HCT116 (cell line): ENCODE measurements around the gene POP7. TPM values are rescaled to one million over a fixed set of nuclear protein-coding genes. Genes with fewer than 3 reads are reported as not detected.

Source experiments
- ATAC-seq: fragments of 200-7000 bp; cut with Tn5 transposase; 2 replicates; pipeline ENCODE4 v1.9.1; 2020; ENCODE audit warnings: mild to moderate bottlenecking, moderate library complexity
- BruUV-seq: library from RNA; stranded (reverse); fragments of 400-500 nt; replicated peaks from 2 replicates; lab custom pipeline; 2021; lab: Mats Ljungman, UMichigan
- CTCF ChIA-PET: fragments of 300-600 bp; sonication (Branson Sonifier 250); formaldehyde crosslinking; loops from one replicate; lab custom pipeline; 2021; ENCODE audit warnings: antibody characterized with exemption; lab: Charles Lee
- POLR2A ChIA-PET: fragments of 300-600, 350-600 bp; sonication (Branson Sonifier 250); formaldehyde crosslinking; loops from one replicate; lab custom pipeline; 2021; ENCODE audit warnings: antibody characterized with exemption; lab: Charles Lee
- RAD21 ChIA-PET, 2 experiments: fragments of 300-600 bp; sonication (Branson Sonifier 250); formaldehyde crosslinking; loops; one replicate each; lab custom pipeline; 2023; ENCODE audit warnings: low total read pairs in 2 of 2; ENCODE audit not compliant: uncharacterized antibody in 2 of 2, unreplicated experiment in 2 of 2, low non-redundant PET in 1 of 2; lab: Charles Lee
- DNase-seq: peaks from one replicate; pipeline ENCODE4 v3.0.0-alpha.2; 2010; ENCODE audit warnings: low read depth, low spot score
- H2AFZ ChIP-seq: fragments of 200-600 bp; shearing (Covaris generic), sonication (generic); 2 replicates; pipeline ENCODE4 v1.6.1; 2017; ENCODE audit warnings: low read depth, mixed run types, mixed read lengths, antibody characterized with exemption, low read length; ENCODE audit not compliant: poor library complexity, severe bottlenecking
- H3K27ac ChIP-seq: 2 replicates; pipeline ENCODE4 v1.5.1; 2012; ENCODE audit warnings: low read depth, low read length
- H3K27me3 ChIP-seq: fragments of 200-600 bp; sonication (generic); 2 replicates; pipeline ENCODE4 v1.6.1; 2016; ENCODE audit warnings: mixed run types, low read length, mixed read lengths; ENCODE audit not compliant: insufficient read depth
- H3K36me3 ChIP-seq, 2 experiments: fragments of 200-500 bp in 1 of 2; fragments of 200-600 bp in 1 of 2; sonication (Bioruptor generic) in 1 of 2; sonication (generic) in 1 of 2; 2 replicates each; pipeline versions ENCODE4 v1.5.1 to v1.6.1; 2014 to 2016; ENCODE audit warnings: low read length in 2 of 2, inconsistent platforms in 1 of 2, mixed read lengths in 1 of 2, mixed run types in 1 of 2; ENCODE audit not compliant: insufficient read depth in 2 of 2, control insufficient read depth in 1 of 2
- H3K4me1 ChIP-seq, 2 experiments: fragments of 200-600 bp in 1 of 2; sonication (generic) in 1 of 2; 2 replicates each; pipeline versions ENCODE4 v1.5.1 to v1.6.1; 2012 to 2017; ENCODE audit warnings: low read length in 2 of 2, inconsistent platforms in 1 of 2, mild to moderate bottlenecking in 1 of 2, mixed read lengths in 1 of 2, mixed run types in 1 of 2, moderate library complexity in 1 of 2; ENCODE audit not compliant: insufficient read depth in 2 of 2, control insufficient read depth in 1 of 2
- H3K4me2 ChIP-seq: fragments of 200-600 bp; sonication (generic); 2 replicates; pipeline ENCODE4 v1.6.1; 2017; ENCODE audit warnings: mixed run types, low read length, mixed read lengths
- H3K4me3 ChIP-seq, 2 experiments: fragments of 200-600 bp in 1 of 2; sonication (generic) in 1 of 2; replicated peaks in 1 of 2; 2 replicates each; pipeline ENCODE4 v1.5.1; 2011 to 2016; ENCODE audit warnings: low read length in 2 of 2, control low read depth in 1 of 2, low read depth in 1 of 2, mild to moderate bottlenecking in 1 of 2, mixed read lengths in 1 of 2, mixed run types in 1 of 2
- H3K79me2 ChIP-seq: fragments of 200-600 bp; sonication (generic); 2 replicates; pipeline ENCODE4 v1.6.1; 2017; ENCODE audit warnings: mild to moderate bottlenecking, mixed run types, low read length, moderate library complexity, mixed read lengths; ENCODE audit not compliant: insufficient read depth
- H3K9ac ChIP-seq: fragments of 200-600 bp; sonication (generic); 2 replicates; pipeline ENCODE4 v1.6.1; 2016; ENCODE audit warnings: low read length, mixed read lengths
- H3K9me2 ChIP-seq: fragments of 200-600 bp; sonication (generic), shearing (Covaris generic); 2 replicates; pipeline ENCODE4 v1.6.1; 2017; ENCODE audit warnings: mixed run types, mild to moderate bottlenecking, moderate library complexity; ENCODE audit not compliant: insufficient read depth
- H3K9me3 ChIP-seq, 2 experiments: fragments of 200-500 bp in 1 of 2; fragments of 200-600 bp in 1 of 2; sonication (Bioruptor generic) in 1 of 2; sonication (generic) in 1 of 2; 2 replicates each; pipeline ENCODE4 v1.6.1; 2014 to 2017; ENCODE audit warnings: low read length in 2 of 2, mixed read lengths in 2 of 2, inconsistent platforms in 1 of 2, low read depth in 1 of 2, mild to moderate bottlenecking in 1 of 2, mixed run types in 1 of 2, moderate library complexity in 1 of 2; ENCODE audit not compliant: control insufficient read depth in 1 of 2, insufficient read depth in 1 of 2
- H4K20me1 ChIP-seq: fragments of 200-600 bp; sonication (generic), shearing (Covaris generic); 2 replicates; pipeline ENCODE4 v1.6.1; 2017; ENCODE audit warnings: mixed run types, mild to moderate bottlenecking, moderate library complexity; ENCODE audit not compliant: insufficient read depth
- CBX3 ChIP-seq: IDR thresholded peaks from 2 replicates; pipeline ENCODE4 v1.6.1; 2012; ENCODE audit warnings: low read depth
- CEBPB ChIP-seq: IDR thresholded peaks from 2 replicates; pipeline ENCODE4 v1.6.1; 2012; ENCODE audit warnings: low read depth
- CTCF ChIP-seq, 3 experiments: fragments of 200-600 bp in 1 of 3; sonication (generic) in 1 of 3; IDR thresholded peaks in 2 of 3; conservative IDR thresholded peaks in 1 of 3; 2 replicates each; pipeline ENCODE4 v1.5.1; 2012 to 2017; ENCODE audit warnings: low read depth in 2 of 3, low read length in 2 of 3, antibody characterized with exemption in 1 of 3, borderline replicate concordance in 1 of 3, control low read depth in 1 of 3, mild to moderate bottlenecking in 1 of 3, mixed read lengths in 1 of 3, mixed run types in 1 of 3, moderate library complexity in 1 of 3; ENCODE audit not compliant: insufficient read depth in 1 of 3
- ELF1 ChIP-seq: IDR thresholded peaks from 2 replicates; pipeline ENCODE4 v1.6.1; 2012; ENCODE audit warnings: low read depth, borderline replicate concordance
- EZH2 ChIP-seq: fragments of 200-600 bp; sonication (generic); IDR thresholded peaks from 2 replicates; pipeline ENCODE4 v1.6.1; 2017; ENCODE audit warnings: antibody characterized with exemption, mixed run types
- JUND ChIP-seq: IDR thresholded peaks from 2 replicates; pipeline ENCODE4 v1.6.1; 2012
- POLR2AphosphoS5 ChIP-seq: IDR thresholded peaks from 2 replicates; pipeline ENCODE4 v1.6.1; 2011; ENCODE audit warnings: mild to moderate bottlenecking, low read depth, low read length, moderate library complexity
- REST ChIP-seq: IDR thresholded peaks from 2 replicates; pipeline ENCODE4 v1.6.1; 2012; ENCODE audit warnings: low read depth
- TCF7L2 ChIP-seq: IDR thresholded peaks from 2 replicates; pipeline ENCODE4 v1.7.0; 2011; ENCODE audit warnings: borderline replicate concordance, inconsistent platforms; ENCODE audit not compliant: insufficient read depth, insufficient read length; ENCODE audit errors: extremely low read depth
- ZNF274 ChIP-seq: fragments of 200-500 bp; sonication (Bioruptor generic); IDR thresholded peaks from 2 replicates; pipeline ENCODE4 v1.6.1; 2014; ENCODE audit warnings: mild to moderate bottlenecking, low read depth, low read length, inconsistent platforms
- intact Hi-C: fragments of 100-400 bp; cut with micrococcal nuclease; formaldehyde crosslinking; loops from 2 replicates; pipeline ENCODE4 v1.10.0; 2022
- total RNA-seq: library from RNA; stranded (reverse); gene quantifications from one replicate; pipeline ENCODE4 v1.2.1, GENCODE V29; 2021; ENCODE audit not compliant: unreplicated experiment
- TF ChIP-seq, protein P1 (sequence below): IDR thresholded peaks from 2 replicates; pipeline ENCODE4 v1.6.1; 2011; ENCODE audit warnings: mild to moderate bottlenecking, low read length, moderate library complexity; ENCODE audit not compliant: insufficient replicate concordance; ENCODE audit errors: extremely low read depth
- TF ChIP-seq, protein P2 (sequence below): IDR thresholded peaks from 2 replicates; pipeline ENCODE4 v1.6.1; 2012

Gene POP7
- total RNA-seq, 1 experiment from 2014 or later, result 67.5 TPM

DNA sequence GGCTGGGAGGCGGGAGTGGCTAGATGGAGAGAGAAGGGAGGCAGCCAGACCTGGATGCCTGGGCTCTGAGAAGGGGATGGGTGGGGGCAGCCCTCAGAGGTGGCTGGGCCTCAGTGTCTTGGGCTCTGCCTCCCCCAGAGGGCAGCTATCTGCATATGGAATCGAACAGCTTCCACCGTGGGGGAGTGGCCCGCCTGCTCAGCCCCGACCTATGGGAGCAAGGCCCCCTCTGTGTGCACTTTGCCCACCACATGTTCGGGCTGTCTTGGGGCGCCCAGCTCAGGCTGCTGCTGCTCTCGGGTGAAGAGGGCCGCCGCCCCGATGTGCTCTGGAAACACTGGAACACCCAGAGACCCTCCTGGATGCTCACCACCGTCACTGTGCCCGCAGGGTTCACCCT, 30.8 kb downstream of the POP7 start:
- no peaks in the 10 kb centered on the region for H3K27me3 ChIP-seq
- no peaks in the 10 kb centered on the region for H4K20me1 ChIP-seq
- ATAC-seq (no peak), DNase-seq (no peak)
- H3K36me3 ChIP-seq, result no peaks in the 10 kb centered on the region
- intact Hi-C loops, result no loop called here
- no peak overlapping the region for H3K4me3 ChIP-seq
- no peak overlapping the region for H3K4me2 ChIP-seq
- TF ChIP-seq TCF7L2, result no peak
- TF ChIP-seq ELF1, result no peak
- TF ChIP-seq CEBPB, result no peak
- TF ChIP-seq, protein P1, sequence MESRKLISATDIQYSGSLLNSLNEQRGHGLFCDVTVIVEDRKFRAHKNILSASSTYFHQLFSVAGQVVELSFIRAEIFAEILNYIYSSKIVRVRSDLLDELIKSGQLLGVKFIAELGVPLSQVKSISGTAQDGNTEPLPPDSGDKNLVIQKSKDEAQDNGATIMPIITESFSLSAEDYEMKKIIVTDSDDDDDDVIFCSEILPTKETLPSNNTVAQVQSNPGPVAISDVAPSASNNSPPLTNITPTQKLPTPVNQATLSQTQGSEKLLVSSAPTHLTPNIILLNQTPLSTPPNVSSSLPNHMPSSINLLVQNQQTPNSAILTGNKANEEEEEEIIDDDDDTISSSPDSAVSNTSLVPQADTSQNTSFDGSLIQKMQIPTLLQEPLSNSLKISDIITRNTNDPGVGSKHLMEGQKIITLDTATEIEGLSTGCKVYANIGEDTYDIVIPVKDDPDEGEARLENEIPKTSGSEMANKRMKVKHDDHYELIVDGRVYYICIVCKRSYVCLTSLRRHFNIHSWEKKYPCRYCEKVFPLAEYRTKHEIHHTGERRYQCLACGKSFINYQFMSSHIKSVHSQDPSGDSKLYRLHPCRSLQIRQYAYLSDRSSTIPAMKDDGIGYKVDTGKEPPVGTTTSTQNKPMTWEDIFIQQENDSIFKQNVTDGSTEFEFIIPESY, result no peak
- no peak for TF ChIP-seq ZNF274
- no peak for TF ChIP-seq EZH2
- TF ChIP-seq CBX3, result no peak
- no peaks in the 10 kb centered on the region for H3K9me2 ChIP-seq
- H3K27ac ChIP-seq, result no peak overlapping the region
- BruUV-seq, result no TSS peak
- ChIA-PET RAD21 (no interaction called here), CTCF (no interaction called here), POLR2A (no interaction called here)
- no peaks in the 10 kb centered on the region for H3K4me1 ChIP-seq
- H3K9ac ChIP-seq, result no peak overlapping the region
- H2AFZ ChIP-seq, result no peak overlapping the region
- no peaks in the 10 kb centered on the region for H3K79me2 ChIP-seq
- H3K9me3 ChIP-seq, result no peaks in the 10 kb centered on the region

DNA sequence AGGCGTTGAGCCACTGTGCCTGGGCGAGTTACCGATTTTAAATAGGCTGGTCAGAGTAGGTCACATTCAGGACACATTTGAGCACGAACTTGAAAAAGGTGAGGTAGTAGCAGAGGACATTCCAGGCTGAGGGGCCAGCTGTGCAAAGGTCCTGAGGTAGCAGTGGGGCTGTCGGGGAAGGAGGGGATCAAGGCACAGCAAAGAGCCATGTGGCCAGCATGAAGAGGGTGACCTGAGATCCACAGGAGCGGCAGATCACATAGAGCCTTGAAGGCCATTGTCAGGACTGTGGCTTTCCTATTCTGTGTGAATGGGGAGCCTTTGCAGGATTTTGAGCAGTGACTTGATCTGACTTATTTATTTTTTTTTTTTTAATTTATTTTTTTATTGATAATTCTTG, 34.0 kb downstream of the POP7 start:
- intact Hi-C loops, result no loop called here
- Histone ChIP-seq H3K9me2 (no peaks in the 10 kb centered on the region), H3K4me2 (no peak overlapping the region), H3K79me2 (no peaks in the 10 kb centered on the region), H3K36me3 (no peaks in the 10 kb centered on the region), H3K27me3 (no peaks in the 10 kb centered on the region), H3K9ac (no peak overlapping the region), H2AFZ (no peak overlapping the region), H3K27ac (no peak overlapping the region), H3K4me3 (no peak overlapping the region), H4K20me1 (no peaks in the 10 kb centered on the region), H3K9me3 (no peaks in the 10 kb centered on the region), H3K4me1 (no peaks in the 10 kb centered on the region)
- CTCF ChIA-PET, result no interaction called here
- DNase-seq (no peak), ATAC-seq (no peak)
- POLR2A ChIA-PET, result no interaction called here
- RAD21 ChIA-PET, result no interaction called here
- no TSS peak for BruUV-seq
- TF ChIP-seq JUND (no peak), REST (no peak), CTCF (IDR thresholded peaks at IDR 0.05 in 2 of 3, conservative IDR thresholded peaks at IDR 0.05 in 1 of 3; ENCODE audit: borderline replicate concordance in 1 of 3, insufficient read depth in 1 of 3, low read depth in 2 of 3, low read length in 2 of 3) (no peak), ZNF274 (no peak), CEBPB (no peak), POLR2AphosphoS5 (no peak)
- TF ChIP-seq, protein P2, sequence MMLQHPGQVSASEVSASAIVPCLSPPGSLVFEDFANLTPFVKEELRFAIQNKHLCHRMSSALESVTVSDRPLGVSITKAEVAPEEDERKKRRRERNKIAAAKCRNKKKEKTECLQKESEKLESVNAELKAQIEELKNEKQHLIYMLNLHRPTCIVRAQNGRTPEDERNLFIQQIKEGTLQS, result no peak
